Chondrocyte (in vitro differentiated cells): ENCODE data around the gene APLN. TPM values are rescaled to one million over a fixed set of nuclear protein-coding genes. Genes with fewer than 3 reads are reported as not detected.

Source experiments
- DNase-seq: peaks from one replicate; pipeline ENCODE4 v3.0.0; 2021; ENCODE audit warnings: mixed read lengths, low spot score
- H3K27ac Mint-ChIP-seq: one replicate; pipeline ENCODE4 v1.8.0; 2021; ENCODE audit warnings: mild to moderate bottlenecking, moderate library complexity, mixed read lengths; ENCODE audit not compliant: unreplicated experiment
- H3K27me3 Mint-ChIP-seq: 2 replicates; pipeline ENCODE4 v1.8.0; 2021; ENCODE audit warnings: low read depth, mixed read lengths
- H3K36me3 Mint-ChIP-seq: 2 replicates; pipeline ENCODE4 v1.8.0; 2021; ENCODE audit warnings: low read depth, mixed read lengths
- H3K4me1 Mint-ChIP-seq: 2 replicates; pipeline ENCODE4 v1.8.0; 2021; ENCODE audit warnings: low read depth, mild to moderate bottlenecking, mixed read lengths
- H3K4me3 Mint-ChIP-seq: one replicate; pipeline ENCODE4 v1.8.0; 2021; ENCODE audit warnings: mild to moderate bottlenecking, moderate library complexity, mixed read lengths; ENCODE audit not compliant: unreplicated experiment
- H3K9me3 Mint-ChIP-seq: 2 replicates; pipeline ENCODE4 v1.8.0; 2021; ENCODE audit warnings: low read depth, mixed read lengths
- total RNA-seq: library from RNA; stranded (reverse); gene quantifications from 3 replicates; pipeline ENCODE4 v1.2.1, GENCODE V29; 2021
- TF ChIP-seq, protein P1 (sequence below): fragments of 200-600 bp; sonication (generic); IDR thresholded peaks from 2 replicates; pipeline ENCODE4 v1.5.0; 2021; ENCODE audit warnings: antibody characterized with exemption, mild to moderate bottlenecking, moderate library complexity

APLN gene
- total RNA-seq, 1 donor from 2014 or later = 1.3 TPM

DNA sequence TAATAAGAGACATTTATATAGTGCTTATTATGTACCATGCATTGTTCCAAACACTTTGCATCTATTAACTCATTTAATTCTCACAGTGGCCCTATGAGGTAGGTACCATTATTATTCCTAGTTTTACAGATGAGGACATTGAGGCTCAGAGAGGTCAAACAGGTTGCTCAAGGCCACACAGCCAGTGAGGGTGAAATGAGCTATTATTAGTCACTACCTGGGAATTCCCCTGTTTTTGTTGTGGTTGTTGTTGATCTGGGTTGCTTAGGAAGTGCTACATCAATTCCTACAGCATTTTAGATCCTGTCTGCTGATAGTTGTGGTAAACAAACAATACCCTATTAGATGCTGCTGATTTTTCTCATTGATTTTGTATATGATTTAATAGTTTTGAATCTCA lies 41.2 kb downstream of the APLN start:
- H3K27me3 Mint-ChIP-seq = no peaks in the 10 kb centered on the region
- H3K4me1 Mint-ChIP-seq = peaks cover 2% of the 10 kb centered on the region
- TF ChIP-seq, protein P1, sequence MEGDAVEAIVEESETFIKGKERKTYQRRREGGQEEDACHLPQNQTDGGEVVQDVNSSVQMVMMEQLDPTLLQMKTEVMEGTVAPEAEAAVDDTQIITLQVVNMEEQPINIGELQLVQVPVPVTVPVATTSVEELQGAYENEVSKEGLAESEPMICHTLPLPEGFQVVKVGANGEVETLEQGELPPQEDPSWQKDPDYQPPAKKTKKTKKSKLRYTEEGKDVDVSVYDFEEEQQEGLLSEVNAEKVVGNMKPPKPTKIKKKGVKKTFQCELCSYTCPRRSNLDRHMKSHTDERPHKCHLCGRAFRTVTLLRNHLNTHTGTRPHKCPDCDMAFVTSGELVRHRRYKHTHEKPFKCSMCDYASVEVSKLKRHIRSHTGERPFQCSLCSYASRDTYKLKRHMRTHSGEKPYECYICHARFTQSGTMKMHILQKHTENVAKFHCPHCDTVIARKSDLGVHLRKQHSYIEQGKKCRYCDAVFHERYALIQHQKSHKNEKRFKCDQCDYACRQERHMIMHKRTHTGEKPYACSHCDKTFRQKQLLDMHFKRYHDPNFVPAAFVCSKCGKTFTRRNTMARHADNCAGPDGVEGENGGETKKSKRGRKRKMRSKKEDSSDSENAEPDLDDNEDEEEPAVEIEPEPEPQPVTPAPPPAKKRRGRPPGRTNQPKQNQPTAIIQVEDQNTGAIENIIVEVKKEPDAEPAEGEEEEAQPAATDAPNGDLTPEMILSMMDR = no peak
- H3K36me3 Mint-ChIP-seq = no peaks in the 10 kb centered on the region
- H3K9me3 Mint-ChIP-seq = no peaks in the 10 kb centered on the region
- H3K4me3 Mint-ChIP-seq = no peak overlapping the region
- no peak for DNase-seq
- H3K27ac Mint-ChIP-seq = no peak overlapping the region

DNA sequence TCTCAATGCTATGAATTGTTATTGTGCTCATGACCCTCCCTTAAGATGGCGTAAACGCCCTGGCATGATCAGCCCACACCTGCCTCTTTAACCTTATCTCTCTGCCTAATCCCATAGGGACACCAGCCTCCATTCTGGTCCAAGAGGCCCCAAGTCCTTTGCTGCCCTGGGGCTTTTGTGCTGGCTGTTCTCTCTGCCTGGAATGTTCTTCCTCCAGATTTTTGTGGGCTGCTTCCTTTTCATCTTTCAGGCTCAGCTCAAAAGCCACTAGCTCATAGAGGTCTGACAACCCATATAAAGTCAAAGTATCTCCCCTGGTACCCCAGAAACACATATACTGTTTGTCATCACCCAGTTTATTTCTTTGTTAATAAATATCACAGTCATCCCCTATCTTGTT lies 42.4 kb downstream of the APLN start:
- Mint-ChIP-seq H3K9me3 (no peaks in the 10 kb centered on the region), H3K27ac (no peak overlapping the region)
- TF ChIP-seq, protein P1 = no peak

DNA sequence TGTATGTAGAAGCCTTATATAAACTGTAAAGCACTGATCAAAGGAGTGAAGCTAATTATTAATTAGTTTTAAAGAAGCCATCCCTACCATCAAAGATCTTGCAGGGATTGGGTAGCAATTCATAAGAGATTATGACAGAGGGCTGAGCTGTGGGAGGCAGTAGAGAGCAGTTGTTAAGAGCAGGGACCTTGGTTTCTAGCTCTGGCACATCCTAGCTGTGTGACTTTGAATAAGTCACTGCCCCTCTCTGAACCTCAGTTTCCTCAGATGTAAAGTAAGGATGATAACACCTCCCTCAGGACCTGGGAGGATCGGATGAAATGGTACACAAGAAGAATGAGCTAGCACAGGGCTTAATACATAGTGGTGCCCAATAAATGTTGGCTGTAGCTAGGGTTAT lies 45.4 kb downstream of the APLN start:
- no peak for DNase-seq
- Mint-ChIP-seq H3K27me3 (no peaks in the 10 kb centered on the region), H3K27ac (no peak overlapping the region), H3K36me3 (no peaks in the 10 kb centered on the region), H3K4me1 (peaks cover 9% of the 10 kb centered on the region), H3K4me3 (no peak overlapping the region), H3K9me3 (no peaks in the 10 kb centered on the region)
- TF ChIP-seq, protein P1 = peak; percentile 24

More for the DNA sequence above, 42.4 kb downstream of the APLN start:
- Mint-ChIP-seq H3K27me3 (no peaks in the 10 kb centered on the region), H3K4me3 (no peak overlapping the region), H3K36me3 (no peaks in the 10 kb centered on the region), H3K4me1 (peaks cover 2% of the 10 kb centered on the region)
- DNase-seq = no peak

DNA sequence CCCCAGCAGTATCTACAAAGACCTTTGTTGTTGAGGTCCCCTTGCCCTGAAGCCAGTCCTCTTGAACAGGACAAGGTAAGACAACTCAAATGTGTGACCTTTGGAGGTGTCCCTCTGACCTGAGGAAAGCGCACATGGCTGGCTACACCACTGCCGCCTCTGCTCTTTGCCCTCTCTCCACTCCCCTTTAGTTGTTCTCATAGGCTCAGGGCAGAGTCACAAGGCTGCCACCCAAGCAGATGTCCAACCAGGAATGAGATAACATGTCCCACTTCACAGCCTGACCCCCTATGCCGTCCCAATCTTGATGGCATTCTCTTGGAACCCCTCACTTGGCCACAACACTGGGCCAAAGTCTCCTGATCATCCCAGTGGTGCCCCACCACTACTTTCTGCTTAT lies 46.3 kb downstream of the APLN start:
- TF ChIP-seq, protein P1 = no peak
- no peaks in the 10 kb centered on the region for H3K9me3 Mint-ChIP-seq
- no peaks in the 10 kb centered on the region for H3K36me3 Mint-ChIP-seq
- no peak overlapping the region for H3K27ac Mint-ChIP-seq
- no peak overlapping the region for H3K4me3 Mint-ChIP-seq
- H3K4me1 Mint-ChIP-seq = peaks cover 17% of the 10 kb centered on the region
- H3K27me3 Mint-ChIP-seq = no peaks in the 10 kb centered on the region
- DNase-seq = no peak

DNA sequence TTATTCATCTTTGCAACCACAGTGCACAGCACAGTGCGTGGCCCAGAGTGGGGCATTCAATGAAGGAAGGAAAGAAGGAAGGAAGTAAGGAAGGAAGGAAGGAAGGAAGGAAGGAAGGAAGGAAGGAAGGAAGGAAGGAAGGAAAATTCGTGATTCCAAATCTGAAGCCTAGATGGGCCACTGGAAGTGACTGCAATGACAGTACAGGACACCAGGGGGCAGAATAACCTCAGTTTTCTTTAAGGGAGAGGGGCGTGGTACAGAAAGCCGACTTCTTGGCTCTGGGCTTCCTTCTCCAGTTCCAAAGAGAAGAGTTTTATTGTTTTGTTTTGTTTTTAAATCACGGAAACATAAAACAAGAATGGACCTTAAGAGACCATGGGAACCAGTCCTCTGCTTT lies 47.8 kb downstream of the APLN start:
- H3K36me3 Mint-ChIP-seq = peaks cover 2% of the 10 kb centered on the region
- H3K27ac Mint-ChIP-seq = no peak overlapping the region
- DNase-seq = no peak
- TF ChIP-seq, protein P1 = peak; percentile 90
- peaks cover 15% of the 10 kb centered on the region for H3K4me1 Mint-ChIP-seq
- H3K9me3 Mint-ChIP-seq = no peaks in the 10 kb centered on the region
- no peaks in the 10 kb centered on the region for H3K27me3 Mint-ChIP-seq
- H3K4me3 Mint-ChIP-seq = no peak overlapping the region
